ENCODE data around the gene FAM107B.
A peak's percentile ranks its signal among the peaks of the same experiment; 100 is the strongest.
"Not testable (repeated sequence)": the region's sequence is repeated elsewhere in the genome, so short reads cannot be mapped to it uniquely, and the experiment has no call there.

Gene FAM107B

GRCh38 chr10:14594878-14595525 lies 179.7 kb downstream of the FAM107B start:
- no peak for DNase-seq

DNA sequence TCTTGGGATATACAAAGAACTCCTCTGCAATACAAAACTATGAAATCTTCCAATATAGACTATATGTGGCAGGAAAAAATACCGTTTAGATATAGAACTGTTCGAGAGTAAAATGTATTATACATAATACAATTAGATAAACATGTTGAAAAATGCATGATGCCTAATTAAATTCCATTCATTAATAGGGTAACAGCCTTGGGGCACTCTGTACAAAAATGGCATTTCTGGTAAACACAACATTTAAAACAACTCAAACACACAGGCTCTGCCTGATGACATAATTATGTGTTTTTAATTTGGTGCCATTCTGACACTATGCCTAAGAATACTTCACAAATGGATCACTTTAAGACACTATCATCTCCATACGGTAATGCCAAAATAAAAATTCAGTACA lies 180.9 kb downstream of the FAM107B start:
- no peak for DNase-seq

DNA sequence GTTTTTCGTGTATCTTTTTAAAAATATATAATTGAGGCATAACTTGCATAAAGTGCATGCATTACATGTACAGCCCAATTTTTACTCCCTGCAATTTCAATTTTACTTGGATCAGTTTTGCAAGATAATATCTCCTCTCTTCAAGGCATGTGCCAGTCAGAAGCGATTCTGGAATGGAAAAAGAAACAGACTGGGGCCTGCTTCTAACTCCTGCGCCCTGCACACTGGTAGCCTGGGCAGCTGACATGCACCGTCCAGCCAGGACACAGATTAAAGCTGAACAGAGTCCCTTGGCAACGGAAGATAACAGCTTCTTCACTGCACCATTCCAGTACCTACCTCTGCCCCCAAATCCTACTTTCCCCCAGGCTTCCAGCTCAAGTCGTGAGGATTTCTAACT lies 182.1 kb downstream of the FAM107B start:
- no peak for DNase-seq

- no peak for DNase-seq
Observed at GRCh38 chr10:14592026-14592425, 182.7 kb downstream of the FAM107B start.

DNA sequence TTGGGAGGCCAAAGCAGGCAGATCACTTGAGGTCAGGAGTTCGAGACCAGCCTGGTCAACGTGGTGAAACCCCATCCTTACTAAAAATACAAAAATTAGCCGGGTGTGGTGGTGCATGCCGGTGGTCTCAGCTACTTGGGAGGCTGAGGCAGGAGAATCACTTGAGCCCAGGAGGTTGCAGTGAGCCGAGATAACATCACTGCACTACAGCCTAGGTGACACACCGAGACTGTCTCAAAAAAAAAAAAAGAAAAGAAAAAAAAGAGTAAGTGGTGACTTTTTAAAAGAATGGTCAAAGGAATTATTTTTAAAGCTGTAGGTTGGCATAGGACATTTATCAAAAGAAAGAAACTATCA lies 185.8 kb downstream of the FAM107B start:
- DNase-seq: not testable (repeated sequence)

DNA sequence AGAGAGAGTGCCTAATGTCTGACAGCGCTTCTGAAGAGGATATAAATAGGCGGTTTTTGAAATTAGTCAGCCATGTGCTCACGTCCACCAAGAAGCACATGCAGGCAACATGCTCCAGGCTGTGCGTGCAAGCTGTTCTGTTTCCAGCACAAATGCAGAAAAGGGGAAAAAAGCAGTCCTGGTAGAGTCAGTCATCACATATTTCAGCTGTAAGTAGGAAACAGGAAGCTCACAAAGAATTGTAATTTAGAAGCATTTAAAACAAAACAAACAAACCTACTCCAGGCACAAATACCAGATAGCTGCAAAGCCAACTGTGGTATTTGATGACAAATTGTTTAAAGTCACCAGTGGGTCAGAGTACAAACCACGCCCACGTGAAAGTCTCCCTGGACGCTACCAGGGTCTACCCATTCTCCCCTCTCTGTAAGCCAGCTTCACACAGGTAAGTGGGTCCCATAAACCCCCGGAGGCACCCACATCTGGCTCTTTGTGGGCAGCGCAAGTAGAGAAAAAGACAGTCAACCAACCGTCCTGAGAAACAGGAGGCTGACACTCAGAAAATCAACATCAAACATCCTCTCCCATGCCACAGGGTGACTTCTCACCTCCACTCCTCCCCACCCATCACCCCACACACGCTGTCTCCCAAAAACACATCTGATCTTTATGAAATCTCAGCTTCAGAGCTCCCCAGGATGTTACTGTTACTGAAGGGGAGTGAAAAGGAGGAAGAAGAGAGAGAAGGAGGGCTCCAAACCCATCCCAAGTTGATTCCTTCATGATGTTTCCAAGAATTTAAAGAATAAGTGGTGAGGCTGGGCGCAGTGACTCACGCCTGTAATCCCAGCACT lies 186.4 kb downstream of the FAM107B start:
- DNase-seq: no peak

GRCh38 chr10:14587540-14588083 lies 187.1 kb downstream of the FAM107B start:
- no peak for DNase-seq

- no peak for DNase-seq
Observed at GRCh38 chr10:14586901-14587300, 187.8 kb downstream of the FAM107B start.

GRCh38 chr10:14585287-14586193 lies 189.2 kb downstream of the FAM107B start:
- no peak for DNase-seq

GRCh38 chr10:14584661-14585060 lies 190.0 kb downstream of the FAM107B start:
- DNase-seq: no peak

DNA sequence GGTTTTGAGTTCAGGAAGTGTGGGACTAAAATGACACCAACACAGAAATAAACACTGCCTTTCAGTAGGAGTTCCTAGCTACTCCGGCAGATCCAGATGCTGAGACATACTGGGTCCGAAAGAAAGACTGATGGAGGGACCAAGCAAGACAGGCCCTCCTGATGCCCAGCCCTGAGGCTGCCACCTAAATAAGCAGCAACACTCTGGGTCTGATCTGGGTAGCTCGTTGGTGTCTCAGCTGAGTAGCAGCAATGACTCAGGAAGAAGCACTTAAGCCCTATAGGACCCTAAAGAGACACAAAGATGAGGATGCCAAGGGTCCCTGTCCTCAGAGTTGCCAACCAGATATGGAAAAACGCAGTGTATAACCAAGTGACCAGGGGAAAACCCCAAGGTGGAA lies 190.7 kb downstream of the FAM107B start:
- DNase-seq: no peak

DNA sequence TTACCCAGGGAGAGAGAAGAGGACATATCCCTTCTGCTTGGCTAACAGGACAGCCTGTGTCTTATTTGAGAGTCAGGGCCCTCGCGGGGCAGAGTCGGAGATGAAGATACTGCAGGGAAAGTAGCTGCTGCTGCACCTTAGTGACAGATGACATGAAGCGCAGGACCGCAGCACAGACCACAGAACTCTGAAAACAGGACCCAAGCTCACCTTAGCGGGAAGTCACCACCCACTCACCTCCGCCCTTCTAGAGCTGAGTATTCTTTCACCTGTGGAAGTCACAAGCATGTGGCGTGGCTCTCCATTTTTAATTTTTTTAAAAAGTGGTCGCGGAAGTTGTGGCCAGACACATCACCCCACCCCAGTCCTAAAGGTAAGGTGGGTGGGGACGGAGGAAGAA lies 191.4 kb downstream of the FAM107B start:
- DNase-seq: peak; percentile 71

- no peak for DNase-seq
Observed at GRCh38 chr10:14581553-14582321, 193.0 kb downstream of the FAM107B start.

GRCh38 chr10:14580671-14581332 lies 193.9 kb downstream of the FAM107B start:
- DNase-seq: no peak

DNA sequence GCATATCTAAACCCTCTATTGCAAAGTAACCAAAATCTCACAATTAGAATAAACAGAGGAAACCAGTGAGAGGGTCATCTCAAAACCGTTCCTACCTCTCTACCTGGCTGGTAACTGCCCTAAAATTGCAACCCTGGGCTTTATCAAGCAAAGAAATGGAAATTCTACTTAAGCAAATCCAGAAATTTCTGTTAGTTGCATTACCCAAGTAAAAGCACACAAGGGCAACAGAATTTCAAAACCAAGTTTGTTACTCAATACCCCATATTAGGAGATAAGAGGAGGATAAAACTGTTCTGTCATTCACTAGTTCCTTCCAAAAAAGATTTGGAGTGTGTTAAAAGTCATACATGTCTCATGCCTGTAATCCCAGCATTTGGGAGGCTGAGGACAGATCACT lies 195.3 kb downstream of the FAM107B start:
- DNase-seq: no peak

DNA sequence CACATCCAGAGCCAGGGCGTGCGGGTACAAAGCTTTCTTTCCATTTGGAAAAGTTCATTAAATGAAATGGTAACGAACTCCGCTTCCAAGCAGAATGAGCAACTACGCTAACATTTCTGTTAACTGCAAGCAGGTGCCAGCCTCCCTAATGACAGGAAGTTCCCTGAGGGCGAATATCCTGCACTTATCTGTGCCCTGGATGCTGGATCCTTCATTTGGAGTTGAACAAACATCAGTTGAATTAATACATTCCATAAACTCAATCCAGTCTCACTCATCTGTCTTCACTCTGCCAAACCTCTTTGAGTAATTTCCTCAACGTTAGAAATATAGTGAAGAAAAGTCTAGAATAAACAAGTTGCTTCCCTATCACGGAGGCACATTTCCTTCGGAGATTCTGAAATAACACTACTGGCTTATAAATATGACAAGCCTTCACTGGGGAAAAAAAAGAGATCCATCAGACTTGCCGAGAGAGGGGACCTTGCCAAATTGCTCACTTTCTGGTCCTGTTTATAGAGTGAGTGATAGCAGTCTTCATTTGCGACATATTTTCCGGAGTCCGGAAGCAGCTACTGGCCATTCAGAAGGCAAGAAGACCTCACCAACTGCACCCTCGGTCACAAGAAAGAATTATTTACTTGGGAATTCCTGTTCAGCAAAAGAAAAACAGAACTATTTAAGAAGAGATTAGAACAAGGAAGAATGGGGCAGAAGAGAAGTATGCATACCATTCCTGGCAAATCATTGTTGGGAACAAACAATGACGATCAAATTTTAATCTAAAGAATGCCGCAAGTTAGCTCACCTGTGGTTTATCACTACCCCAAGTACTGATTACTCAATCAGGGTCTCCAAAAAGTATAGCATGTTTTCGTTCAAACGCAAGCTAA lies 196.4 kb downstream of the FAM107B start:
- no peak for DNase-seq

- DNase-seq: no peak
Observed at GRCh38 chr10:14574885-14575284, 199.8 kb downstream of the FAM107B start.

DNA sequence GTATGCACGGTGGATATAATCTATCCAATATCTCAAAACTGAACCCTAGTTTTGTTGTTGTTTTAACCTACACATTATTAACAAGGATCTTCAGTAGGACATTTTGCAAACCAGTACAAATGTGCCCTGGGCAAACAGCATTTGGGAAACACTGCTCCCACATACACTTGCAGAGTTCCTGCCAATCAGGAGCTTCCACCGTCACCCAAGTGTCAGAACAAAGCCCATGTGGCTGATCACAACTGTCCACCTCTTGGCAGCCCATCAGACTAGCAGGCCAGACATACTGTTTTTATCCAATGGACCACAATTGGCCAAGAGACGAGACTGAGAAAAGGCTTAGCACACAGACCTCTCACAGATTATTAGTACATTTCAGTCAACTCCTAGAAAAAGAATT lies 200.4 kb downstream of the FAM107B start:
- DNase-seq: no peak

- DNase-seq: no peak
Observed at GRCh38 chr10:14573666-14574261, 200.9 kb downstream of the FAM107B start.

GRCh38 chr10:14572811-14573210 lies 201.9 kb downstream of the FAM107B start:
- no peak for DNase-seq

Data from activated effector memory CD4-positive, alpha-beta T cell treated with Interleukin-2 at 50 U/mL for 16 hours (primary cell).